Ascending aorta (tissue), 2 donors: ENCODE measurements around the gene LHX2. TPM values are rescaled to one million over a fixed set of nuclear protein-coding genes. Genes with fewer than 3 reads are reported as not detected.
A peak's percentile ranks its signal among the peaks of the same experiment; 100 is the strongest.

ENCODE experiments used
- DNase-seq, 2 donors: peaks; one replicate each; pipeline ENCODE4 v3.0.0-alpha.2; 2019; ENCODE audit warnings: low spot score in 2 of 2
- H3K27ac ChIP-seq, 2 donors: fragments of 200-600 bp; sonication (generic); one replicate each; pipeline ENCODE4 v1.5.1; 2016 to 2017; ENCODE audit warnings: mild to moderate bottlenecking in 1 of 2
- H3K27me3 ChIP-seq: fragments of 200-600 bp; sonication (generic); one replicate; pipeline ENCODE4 v1.5.1; 2017
- H3K36me3 ChIP-seq, 2 donors: fragments of 200-600 bp; sonication (generic); one replicate each; pipeline ENCODE4 v1.5.1; 2016
- H3K4me1 ChIP-seq, 2 donors: fragments of 200-600 bp; sonication (generic); one replicate each; pipeline ENCODE4 v1.5.1; 2016 to 2017; ENCODE audit warnings: mild to moderate bottlenecking in 1 of 2
- H3K4me3 ChIP-seq, 2 donors: fragments of 200-600 bp; sonication (generic); one replicate each; pipeline ENCODE4 v1.5.1; 2016 to 2017; ENCODE audit warnings: mild to moderate bottlenecking in 1 of 2
- H3K9me3 ChIP-seq, 2 donors: fragments of 200-600 bp; sonication (generic); one replicate each; pipeline ENCODE4 v1.5.1; 2016
- CTCF ChIP-seq, 3 experiments: fragments of 200-600 bp in 2 of 3; fragments of 450-650 bp in 1 of 3; sonication (generic) in 2 of 3; IDR thresholded peaks; one replicate each; pipeline ENCODE4 v1.5.1; 2016 to 2019; ENCODE audit warnings: antibody characterized with exemption in 3 of 3, mild to moderate bottlenecking in 1 of 3, moderate library complexity in 1 of 3
- intact Hi-C: fragments of 100-400 bp; cut with DNase I; formaldehyde crosslinking; loops from one replicate; pipeline ENCODE4 v1.15.1; 2023
- total RNA-seq: library from RNA; depleted of rRNA; stranded (reverse); fragments of >200 nt; gene quantifications from one replicate; pipeline ENCODE4 v1.1.0, GENCODE V29; 2016

LHX2 gene
- total RNA-seq, 1 donor from 2014 or later = not detected

GRCh38 chr9:124005029-124005771, 6.4 kb upstream of the LHX2 start:
- no peak overlapping the region for H3K27ac ChIP-seq
- no peaks in the 10 kb centered on the region for H3K36me3 ChIP-seq
- H3K4me3 ChIP-seq = no peak overlapping the region
- H3K4me1 ChIP-seq = peaks cover 0 to 3% of the 10 kb centered on the region in 2 donors
- no peak for DNase-seq
- TF ChIP-seq CTCF (IDR thresholded peaks at IDR 0.05) = no peak
- intact Hi-C loops = loop anchor here (1.0 kb wide), 1 partner anchor 36 kb away; no protein-coding TSS in a partner anchor
- H3K27me3 ChIP-seq = peaks cover 15% of the 10 kb centered on the region
- no peaks in the 10 kb centered on the region for H3K9me3 ChIP-seq

GRCh38 chr9:124006448-124007361, 4.9 kb upstream of the LHX2 start:
- Histone ChIP-seq H3K9me3 (no peaks in the 10 kb centered on the region), H3K27ac (no peak overlapping the region), H3K27me3 (peaks cover 19% of the 10 kb centered on the region), H3K4me1 (peaks cover 0 to 14% of the 10 kb centered on the region in 2 donors), H3K36me3 (no peaks in the 10 kb centered on the region), H3K4me3 (no peak overlapping the region)
- TF ChIP-seq CTCF (IDR thresholded peaks at IDR 0.05) = no peak
- DNase-seq = no peak
- intact Hi-C loops = no loop called here

DNA sequence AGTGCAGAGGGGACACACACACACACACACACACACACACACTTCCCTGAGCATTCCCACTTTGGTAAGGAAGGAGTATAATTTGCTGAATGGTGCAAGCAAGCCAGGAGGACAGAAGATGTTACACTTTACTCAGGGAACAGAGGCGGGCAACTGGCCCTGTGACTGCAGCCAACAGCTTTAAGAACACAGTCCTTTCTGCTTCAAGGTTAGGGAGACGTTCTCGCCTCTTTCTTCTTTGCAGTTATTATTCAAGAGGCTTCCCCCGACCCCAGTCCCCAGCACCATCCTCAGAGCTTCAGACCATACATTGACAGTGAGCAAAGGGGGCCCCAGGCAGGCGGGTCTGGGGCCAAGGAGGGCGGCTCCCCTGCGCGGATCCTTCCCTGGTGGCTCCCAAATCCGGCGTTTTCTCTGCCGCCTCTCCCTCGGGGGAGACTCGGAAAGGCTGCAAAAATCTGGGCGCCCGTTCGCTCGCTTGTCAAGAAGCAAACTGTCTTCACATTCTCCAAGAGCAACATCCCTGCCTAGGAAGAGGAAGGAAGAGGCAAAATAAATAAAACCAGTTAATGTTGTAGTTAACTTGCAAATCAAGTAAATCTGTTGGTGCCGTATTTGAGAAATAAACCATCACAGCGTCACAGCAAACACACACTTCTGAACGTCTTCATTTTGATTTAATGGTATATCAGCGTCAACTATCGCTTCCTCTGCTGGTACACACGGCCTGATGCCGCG, 3.8 kb upstream of the LHX2 start:
- H3K27me3 ChIP-seq = peaks cover 28% of the 10 kb centered on the region
- H3K4me1 ChIP-seq = peaks cover 10 to 22% of the 10 kb centered on the region in 2 donors
- H3K36me3 ChIP-seq = no peaks in the 10 kb centered on the region
- no peak for TF ChIP-seq CTCF (IDR thresholded peaks at IDR 0.05)
- H3K4me3 ChIP-seq = no peak overlapping the region
- no peaks in the 10 kb centered on the region for H3K9me3 ChIP-seq
- H3K27ac ChIP-seq = no peak overlapping the region
- intact Hi-C loops = no loop called here
- no peak for DNase-seq

- peak overlapping the region in 1 of 2 donors; percentile 19 for H3K4me3 ChIP-seq
- intact Hi-C loops = no loop called here
- peaks cover 10 to 22% of the 10 kb centered on the region in 2 donors for H3K4me1 ChIP-seq
- no peaks in the 10 kb centered on the region for H3K9me3 ChIP-seq
- H3K27ac ChIP-seq = no peak overlapping the region
- peaks cover 34% of the 10 kb centered on the region for H3K27me3 ChIP-seq
- TF ChIP-seq CTCF (IDR thresholded peaks at IDR 0.05) = no peak
- DNase-seq = no peak
- no peaks in the 10 kb centered on the region for H3K36me3 ChIP-seq
Observed at GRCh38 chr9:124008303-124008693, 3.3 kb upstream of the LHX2 start.

- TF ChIP-seq CTCF (IDR thresholded peaks at IDR 0.05) = no peak
- Histone ChIP-seq H3K27ac (no peak overlapping the region), H3K36me3 (no peaks in the 10 kb centered on the region), H3K9me3 (no peaks in the 10 kb centered on the region), H3K27me3 (peaks cover 34% of the 10 kb centered on the region), H3K4me3 (peak overlapping the region in 1 of 2 donors; percentile 19), H3K4me1 (peaks cover 10 to 22% of the 10 kb centered on the region in 2 donors)
- intact Hi-C loops = no loop called here
- no peak for DNase-seq
Observed at GRCh38 chr9:124008694-124009530, 2.7 kb upstream of the LHX2 start.
